Activated CD4-positive, CD25-positive, alpha-beta regulatory T cell (primary cell): ENCODE measurements around the gene PHLPP2.
A peak's percentile ranks its signal among the peaks of the same experiment; 100 is the strongest.

Source experiments
- DNase-seq, 4 experiments: peaks; one replicate each; lab custom pipeline; 2025; lab: John Stamatoyannopoulos, UW

Gene PHLPP2

DNA sequence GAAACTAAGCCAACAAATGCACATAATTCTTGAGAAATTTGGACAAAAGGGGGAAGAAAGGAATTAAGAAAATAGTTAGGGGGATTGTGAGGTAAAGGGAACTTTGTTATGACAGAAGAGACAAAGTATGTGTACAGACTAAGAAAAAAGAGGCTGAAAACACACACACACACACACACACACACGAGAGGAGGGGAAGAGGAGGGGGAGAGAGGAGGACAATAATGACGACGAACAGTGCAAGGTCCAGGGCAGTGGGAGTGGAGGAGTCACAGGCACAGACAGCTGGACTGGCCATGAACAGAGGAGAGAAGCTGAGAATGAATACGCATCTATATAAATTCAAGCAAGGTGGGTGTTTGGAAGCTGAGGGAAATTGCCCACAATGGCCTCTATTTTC is 54.0 kb downstream of the PHLPP2 start:
- no peak for DNase-seq

DNA sequence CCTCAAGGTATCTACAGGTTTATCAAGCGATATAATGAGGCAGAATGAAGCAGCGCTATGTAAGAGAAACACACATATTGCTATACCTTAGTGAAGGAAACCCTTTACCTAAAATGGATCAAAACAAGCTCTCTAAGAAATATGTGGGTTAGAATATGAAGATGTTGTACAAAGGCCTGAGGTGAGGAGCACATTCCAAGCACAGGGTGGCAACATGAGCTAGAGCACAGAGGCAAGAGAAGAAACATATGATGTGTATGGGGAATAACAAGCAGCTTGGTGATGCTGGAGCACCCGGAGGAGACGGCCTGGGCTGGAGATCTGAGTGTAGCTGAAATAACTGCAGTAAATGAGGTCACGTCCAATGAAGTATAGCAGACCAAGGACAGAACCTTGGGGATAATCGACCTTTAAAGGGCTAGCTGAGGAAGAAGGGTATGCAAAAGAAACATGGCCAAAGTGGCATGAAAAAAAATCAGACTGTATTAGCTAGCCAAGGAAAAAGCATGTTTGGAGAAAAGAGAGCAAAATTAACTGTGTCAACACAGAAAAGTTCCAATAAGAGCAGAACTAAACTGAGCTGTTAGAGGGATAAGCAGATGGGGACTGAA is 54.5 kb downstream of the PHLPP2 start:
- no peak for DNase-seq

DNA sequence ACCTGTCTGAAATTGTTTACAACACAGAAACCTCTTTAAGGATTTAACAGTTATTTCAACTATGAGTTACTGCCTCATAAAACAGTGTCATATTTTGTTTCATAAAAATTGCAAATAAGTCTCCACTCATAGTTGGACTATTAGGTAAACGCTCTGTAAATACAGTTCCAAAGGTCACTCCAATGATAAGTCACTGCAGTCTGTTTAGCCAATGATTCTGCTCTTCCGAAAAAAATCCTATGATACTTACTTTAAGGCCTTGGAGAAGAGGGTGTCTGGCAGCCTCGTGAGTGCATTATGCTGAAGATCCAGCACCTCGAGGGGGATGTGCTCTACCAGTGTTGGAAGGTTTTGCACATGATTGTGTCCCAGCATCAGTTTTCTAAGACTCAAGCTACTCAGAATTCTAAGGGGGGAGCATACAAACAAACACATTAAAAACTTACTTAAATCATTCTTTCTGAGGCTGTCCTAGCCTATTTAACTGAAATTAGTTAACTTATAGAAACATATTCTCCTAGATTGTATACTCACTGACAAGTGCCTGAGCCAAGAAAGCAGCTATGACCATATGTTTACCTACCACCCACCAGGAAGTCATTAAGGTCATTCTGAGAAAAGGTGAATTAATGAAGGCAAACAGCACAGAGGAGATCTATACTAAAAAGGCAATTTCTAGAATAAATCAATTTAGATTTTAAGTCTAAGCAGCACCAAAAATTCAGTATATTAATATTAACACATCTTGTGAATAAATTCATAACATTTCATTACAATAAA is 57.4 kb downstream of the PHLPP2 start:
- no peak for DNase-seq

DNA sequence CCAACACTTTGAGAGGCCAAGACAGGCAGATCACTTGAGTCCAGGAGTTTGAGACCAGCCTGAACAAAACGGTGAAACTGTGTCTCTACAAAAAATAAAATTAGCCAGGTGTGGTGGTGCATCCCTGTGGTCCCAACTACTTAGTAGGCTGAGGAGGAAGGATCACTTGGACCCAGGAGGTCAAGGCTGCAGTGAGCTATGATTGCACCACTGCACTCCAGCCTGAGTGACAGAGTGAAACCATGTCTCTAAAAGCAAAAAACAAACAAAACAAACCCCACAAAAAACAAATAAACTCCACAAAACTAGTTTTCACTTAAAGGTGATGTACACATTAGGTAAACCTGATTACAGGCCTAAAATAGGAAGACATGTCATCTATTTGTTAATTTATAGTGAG is 58.2 kb downstream of the PHLPP2 start:
- DNase-seq, result no peak

DNA sequence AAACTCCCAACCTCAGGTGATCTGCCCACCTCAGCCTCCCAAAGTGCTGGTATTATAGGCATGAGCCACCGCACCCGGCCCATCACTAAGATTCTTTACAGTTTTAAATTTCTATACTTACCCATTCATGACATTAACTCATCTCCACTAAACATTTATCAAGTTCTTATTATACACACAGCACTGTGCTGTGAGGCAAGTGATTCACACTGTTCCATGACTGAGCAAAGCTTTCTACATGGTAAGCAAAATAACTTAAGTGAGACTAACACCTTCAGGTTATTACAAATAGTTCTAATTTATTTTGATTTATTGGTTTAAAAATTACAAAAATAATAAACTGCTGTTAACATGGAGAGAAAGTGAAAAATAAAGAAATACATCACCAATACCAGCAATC is 65.0 kb downstream of the PHLPP2 start:
- no peak for DNase-seq

DNA sequence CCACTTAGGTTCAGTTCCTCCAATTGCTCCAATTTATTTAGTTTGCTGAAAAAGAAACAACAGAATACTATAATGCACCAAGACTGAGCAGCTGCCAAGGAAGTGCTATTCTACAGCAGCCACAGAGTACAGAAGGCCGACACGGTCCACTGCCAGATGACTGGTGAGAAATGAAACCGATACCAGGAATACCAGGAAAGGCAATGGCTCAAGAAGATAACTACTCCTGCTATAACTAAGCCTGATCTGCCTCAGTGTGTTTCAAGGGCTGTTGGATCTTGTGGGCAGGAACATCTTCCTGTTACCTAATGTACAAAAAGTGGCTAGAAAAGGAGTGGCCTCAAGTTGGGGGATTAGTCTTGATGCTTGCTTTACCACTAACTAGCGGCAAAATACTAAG is 65.7 kb downstream of the PHLPP2 start:
- DNase-seq, result no peak

DNA sequence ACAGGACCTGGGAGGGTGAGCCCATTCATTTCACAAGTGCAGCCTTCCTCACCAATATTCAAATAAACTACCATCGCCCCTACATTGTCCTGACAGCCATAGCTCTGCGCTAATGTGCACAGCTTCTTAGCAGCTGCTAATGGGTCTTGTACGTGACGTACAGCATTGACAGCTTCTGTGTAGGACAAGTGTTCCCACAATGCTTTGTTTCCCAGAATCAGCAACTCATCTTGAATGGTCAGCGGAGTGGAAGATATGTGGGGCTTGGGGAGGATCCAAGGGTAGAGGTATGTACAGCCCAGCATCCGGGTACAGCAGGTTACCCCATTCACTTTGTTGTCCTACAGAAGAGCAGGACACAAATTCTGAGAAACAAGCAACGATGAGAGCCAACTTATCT is 74.8 kb downstream of the PHLPP2 start:
- DNase-seq, result no peak

DNA sequence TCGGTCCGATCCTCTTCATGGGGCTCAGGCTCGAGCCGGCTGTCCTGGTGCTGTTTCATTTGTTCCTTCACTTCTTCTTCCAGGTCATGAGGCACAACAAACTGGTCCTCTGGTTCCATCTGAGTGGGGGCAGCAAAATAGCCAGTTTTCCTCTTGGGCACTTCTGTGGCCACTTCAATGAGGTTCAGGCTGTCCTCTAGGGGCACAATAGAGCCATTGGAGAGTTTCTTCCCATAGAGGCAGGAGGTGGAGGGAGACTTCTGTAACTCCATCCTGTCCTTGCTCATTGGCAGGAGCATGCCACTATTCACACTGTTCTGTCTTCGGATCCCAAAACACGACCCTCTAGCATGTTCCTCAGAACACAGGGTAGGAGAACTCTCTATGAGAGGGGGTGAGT is 75.6 kb downstream of the PHLPP2 start:
- DNase-seq, result no peak

DNA sequence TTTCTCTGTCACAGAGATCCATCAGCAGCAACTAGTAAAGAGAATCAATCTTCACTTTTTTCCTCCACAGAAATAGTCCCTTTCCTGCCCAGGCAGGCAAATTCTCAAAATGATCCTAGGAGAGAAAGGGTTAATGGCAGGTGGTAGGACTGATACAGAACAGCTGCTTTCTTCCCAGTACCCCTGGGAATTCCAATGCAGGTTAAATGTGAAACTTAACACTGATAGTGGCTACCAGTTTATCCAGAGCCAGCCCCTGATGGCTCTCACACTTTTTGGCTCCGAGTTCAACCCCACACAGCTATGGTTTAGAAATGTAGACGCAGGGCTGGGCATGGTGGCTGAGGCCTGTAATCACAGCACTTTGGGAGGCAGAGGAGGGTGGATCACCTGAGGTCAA is 76.3 kb downstream of the PHLPP2 start:
- DNase-seq, result no peak

DNA sequence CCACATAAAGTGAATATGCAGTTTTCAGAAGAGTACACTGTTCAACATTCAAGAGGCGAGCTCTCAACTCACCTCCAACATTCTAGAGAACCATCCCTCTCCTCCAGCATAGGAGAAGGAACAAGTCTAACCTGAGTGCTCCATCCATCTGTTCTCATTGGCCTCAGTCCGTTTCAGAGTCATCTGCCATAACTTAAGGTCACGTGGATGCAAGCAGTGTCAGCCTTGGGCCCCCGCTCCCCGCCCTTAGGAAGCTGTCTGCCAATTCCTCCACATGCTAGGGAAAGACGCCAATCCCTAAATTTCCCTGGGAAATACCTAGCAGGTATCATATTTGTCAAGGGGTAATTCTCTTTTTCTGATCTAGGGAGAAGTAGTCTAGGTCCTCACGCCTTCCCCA is 77.1 kb downstream of the PHLPP2 start:
- no peak for DNase-seq

DNA sequence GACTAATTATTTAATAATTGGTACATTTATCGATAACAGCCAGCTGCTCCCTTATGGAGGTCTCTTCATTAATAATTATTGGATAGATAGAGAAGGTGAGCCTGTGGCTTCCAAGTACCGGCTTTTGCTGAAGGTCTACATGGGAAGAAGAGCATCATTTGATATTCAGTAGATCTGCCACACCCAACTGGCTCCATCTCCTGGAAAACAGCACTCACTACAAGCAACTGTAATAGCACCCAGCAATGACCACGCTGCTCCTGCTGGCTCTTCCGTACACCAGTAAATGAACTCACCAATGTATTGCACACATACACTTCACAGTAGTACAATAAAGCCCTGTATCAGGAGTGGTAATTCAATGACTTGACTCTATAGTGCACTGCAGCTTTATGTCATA is 79.1 kb downstream of the PHLPP2 start:
- DNase-seq, result no peak

DNA sequence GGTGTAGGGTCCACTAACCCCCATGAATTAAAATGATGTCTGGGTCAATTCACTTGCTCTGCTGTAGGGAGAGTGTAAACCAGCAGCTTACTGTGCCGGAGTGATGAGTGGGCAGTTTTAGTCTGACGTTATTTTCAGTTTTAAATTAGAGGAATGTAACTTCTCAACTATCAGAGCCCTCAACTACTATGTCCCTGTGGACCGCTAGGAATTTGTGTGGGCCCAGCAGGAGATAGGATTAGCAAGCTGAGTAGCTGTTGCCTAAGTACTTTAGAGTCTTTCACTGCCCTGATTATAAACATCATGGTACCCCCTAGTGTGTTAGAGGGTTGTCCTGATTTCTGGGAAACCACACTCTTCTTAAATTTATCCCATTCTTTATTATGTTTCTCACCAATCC is 87.1 kb downstream of the PHLPP2 start:
- DNase-seq, result no peak

DNA sequence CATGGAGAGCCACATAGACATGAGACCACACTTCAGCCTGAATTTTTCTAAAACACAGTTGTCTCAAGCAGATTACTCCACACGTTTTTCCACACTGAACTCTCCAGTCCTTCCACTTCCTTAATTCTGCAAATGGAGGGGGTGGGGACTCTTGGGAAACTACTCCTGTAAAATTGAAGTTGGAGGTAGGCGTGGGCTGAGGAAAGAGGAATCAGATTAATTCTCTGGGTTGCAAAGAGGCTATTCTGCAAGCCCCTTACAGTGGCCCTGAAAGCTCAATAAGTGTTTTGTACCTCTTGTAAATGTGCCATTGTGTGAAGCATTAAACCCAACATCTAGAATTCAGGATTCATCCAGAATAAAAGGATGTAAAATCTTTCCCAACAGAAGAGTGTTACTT is 88.9 kb downstream of the PHLPP2 start:
- no peak for DNase-seq

DNA sequence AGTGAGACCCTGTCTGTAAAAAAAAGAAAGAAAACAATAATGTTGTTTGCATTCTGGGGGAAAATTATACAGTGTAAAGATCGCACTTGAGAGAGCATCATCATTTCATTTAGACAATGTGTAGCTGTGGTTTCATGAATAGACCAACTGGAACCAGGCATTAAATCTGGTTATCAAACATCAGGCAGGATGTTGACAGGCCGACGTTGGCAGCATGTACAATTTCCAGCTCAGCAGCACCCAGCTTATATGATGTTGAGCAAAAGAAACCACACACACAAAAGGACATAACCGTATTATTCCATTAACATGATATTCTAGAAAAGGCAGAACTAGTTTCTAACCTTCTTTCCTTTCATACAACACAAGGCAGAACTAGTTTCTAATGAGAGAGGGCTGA is 92.7 kb downstream of the PHLPP2 start:
- no peak for DNase-seq

DNA sequence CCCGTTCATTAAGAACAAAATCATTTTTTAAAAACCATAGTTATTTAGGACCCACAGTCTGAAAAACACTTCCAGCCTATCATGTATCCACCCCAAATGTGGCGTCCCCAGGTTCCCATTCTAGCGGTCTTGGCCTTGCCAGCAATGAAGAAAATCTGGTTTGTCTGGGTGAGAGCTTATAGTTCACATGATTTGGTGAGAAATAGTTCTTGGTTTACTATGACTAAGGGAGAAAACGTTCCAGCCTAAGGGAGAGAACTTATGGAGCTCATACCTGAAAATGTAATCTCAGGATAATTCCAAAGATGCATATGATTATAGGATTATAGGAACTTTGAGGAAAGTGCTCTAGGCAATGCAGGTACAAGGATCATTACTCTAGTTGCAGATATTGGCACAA is 93.7 kb downstream of the PHLPP2 start:
- no peak for DNase-seq

DNA sequence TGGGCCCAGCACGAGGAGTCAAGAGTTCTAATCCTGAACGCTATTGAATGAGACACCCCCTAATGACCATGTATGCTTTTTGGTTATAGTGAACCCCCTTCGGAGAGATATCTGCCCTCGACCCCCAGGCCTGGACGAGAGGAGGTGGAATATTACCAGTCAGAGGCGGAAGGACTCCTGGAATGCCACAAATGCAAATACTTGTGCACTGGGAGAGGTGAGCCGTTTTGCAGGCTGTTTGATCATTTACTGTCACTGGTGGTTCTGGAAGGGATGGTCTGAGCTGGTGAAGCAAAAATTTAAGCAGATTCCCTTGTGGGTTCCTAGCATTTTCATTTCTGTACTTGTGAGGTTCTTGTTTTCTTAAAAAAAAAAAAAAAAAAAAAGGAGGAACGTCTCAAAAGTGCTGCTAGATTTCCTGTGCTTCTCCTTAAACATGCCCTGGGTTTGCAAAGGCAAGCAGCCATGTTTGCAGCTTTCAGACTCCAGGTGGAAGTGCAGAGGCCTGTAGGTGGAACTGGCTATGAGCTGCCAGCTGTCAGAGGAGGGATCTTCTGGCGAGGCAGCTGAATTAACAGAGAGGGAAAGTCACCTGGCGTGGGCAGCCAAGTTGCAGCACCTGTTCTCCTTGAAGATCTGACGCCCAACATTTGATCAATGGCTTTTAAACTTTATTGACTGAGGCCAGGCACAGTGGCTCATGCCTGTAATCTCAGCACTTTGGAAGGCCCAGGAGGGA is 95.1 kb downstream of the PHLPP2 start:
- no peak for DNase-seq

DNA sequence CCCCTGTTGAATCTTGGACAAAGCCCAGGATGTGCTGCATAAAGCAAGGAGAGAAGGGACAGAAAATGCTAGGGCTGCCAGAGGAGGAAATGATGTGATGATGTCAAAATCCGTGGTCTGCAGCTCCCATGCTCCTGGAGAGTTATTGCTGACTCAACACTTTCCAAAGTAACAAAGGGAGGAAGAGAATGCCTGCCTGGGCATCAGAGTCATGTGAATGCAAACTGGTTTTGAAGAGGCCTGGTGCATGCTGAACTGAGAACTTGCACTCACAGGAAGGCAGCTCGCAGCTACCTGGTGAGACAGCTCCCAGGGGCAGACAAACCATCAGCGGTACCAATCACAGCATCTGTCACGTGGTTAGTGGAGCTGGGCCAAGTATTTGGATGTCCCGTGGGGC is 95.7 kb downstream of the PHLPP2 start:
- DNase-seq, result no peak

DNA sequence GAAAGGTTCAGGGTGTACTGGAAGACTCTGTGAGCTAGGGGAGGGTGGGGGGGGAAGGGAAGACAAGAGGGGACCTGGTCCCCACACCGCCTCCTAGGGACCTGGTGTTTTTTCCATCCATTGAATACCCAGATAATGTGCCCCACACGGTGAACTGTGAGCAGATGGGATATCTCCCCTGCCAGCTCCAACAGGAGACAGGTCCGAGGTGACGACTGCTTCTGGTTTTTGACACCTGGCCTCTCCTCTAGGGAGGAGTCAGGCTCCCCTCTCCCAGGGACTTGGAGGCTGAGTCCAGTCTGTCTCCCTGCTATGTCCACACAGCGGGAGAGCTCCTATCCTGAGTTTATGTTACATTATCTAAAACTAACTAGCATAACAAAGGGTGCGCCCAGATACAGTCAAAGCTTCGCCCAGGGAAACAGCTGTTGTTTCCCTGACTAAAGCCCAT is 96.7 kb downstream of the PHLPP2 start:
- no peak for DNase-seq

DNA sequence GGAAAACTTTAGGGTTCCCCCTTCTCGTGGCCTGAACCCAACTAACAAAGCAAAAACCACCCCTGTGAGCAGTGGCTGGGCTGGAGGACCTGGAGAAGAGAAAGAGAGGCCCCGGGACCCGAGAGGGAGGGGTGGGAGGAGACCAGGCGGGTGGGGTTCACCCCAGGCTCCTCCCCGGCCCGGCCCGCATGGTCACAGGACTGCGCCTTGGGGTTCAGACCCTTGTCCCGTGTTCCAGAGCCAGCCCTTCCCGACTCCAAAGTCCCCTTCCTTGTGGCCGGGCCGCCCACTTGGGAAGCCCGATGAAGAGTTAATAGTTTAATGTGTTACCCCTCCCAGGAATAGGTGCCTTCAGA is 97.7 kb downstream of the PHLPP2 start:
- no peak for DNase-seq

DNA sequence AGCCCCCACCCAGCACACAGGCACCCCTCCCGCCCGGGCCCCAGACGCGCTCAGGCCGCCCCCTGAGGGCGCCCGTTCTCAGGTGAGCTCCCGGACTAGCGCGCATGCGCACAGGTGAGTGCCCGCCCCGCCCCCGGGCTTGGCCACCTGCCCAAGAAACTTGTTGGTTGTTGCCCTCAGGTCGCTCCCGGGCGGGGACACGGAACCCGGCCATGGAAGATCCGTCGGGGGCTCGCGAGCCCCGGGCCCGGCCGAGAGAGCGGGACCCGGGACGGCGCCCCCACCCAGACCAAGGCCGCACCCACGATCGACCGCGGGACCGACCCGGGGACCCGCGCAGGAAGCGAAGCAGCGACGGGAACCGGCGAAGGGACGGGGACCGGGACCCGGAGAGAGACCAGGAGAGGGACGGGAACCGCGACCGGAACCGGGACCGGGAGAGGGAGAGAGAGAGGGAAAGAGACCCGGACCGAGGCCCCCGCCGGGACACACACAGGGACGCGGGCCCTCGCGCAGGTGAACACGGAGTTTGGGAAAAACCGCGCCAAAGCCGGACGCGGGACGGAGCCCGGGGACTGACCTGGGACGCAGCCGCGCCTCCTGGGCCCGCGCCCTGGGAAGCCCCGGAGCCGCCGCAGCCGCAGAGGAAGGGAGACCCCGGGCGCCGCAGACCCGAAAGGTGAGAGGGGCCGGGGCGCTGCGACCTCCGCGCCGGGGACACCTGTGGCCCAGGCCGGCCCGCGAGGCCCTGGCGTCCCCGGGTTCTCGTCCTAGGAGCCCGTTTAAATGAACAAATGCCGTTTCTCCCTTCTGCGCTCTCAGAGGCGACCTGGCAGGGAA is 98.3 kb downstream of the PHLPP2 start, which contains the start of gene MARVELD3:
Gene MARVELD3, plus strand, starts transcription at position 167 of the 840 bp plus-strand sequence. Its CDS starts 46 bp downstream, at position 213.
- peak in 1 of 4 experiments; percentile 4 for DNase-seq

DNA sequence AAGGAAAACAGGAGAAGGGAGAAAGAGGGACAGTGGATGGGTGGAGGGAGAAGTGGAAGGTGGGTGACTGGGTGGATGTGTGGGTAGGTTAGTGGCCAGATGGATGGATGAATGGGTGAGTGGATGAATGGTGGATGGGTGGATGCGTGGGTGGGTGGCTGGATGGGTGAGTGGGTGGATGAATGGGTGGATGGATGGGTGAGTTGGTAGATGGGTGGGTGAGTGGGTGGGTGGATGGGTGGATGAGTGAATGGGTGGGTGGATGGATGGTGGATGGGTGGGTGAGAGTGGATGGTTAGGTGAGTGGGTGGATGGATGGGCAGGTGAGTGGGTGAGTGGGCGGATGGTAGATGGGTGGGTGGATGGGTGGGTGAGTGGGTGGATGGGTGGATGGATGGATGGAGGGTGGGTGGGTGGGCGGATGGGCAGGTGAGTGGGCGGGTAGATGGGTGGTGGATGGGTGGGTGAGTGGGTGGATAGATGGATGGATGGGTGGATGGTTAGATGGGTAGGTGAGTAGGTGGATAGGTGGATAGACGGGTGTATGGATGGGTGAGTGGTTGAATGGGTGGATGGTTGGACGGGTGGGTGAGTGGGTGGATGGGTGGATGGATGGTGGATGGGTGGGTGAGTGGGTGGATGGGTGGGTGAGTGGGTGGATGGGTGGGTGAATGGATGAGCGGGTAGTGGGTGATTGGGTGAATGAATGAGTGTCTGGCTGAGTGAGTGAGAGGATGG is 99.2 kb downstream of the PHLPP2 start:
- DNase-seq, result no peak

DNA sequence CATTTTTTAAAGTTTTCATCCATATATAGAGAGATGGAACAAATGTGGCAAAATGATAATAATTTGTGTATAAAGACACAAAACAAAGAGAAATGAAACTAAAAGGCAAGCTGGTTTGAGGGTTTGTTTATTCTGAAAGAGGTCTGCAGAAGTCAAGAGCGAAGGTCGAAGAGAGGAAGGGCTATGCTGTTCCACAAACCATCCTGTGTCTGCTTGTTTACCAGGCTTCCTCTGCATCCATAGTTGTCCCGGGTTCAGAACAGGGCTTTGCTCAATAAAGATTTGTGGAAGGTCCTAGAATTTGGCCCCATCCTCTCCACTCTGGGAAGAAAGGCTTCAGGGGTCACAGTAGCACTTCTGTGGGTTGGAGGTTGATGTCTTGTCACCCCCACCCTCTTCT is 100.9 kb downstream of the PHLPP2 start:
- no peak for DNase-seq
